H1 (cell line): ENCODE measurements around the gene MEIOSIN. TPM values are rescaled to one million over a fixed set of nuclear protein-coding genes. Genes with fewer than 3 reads are reported as not detected.

Experiments
- CTCF ChIA-PET: fragments of 300-600 bp; sonication (Branson Sonifier 250); formaldehyde crosslinking; loops from one replicate; lab custom pipeline; 2021; ENCODE audit not compliant: partially characterized antibody; lab: Charles Lee
- POLR2A ChIA-PET: fragments of 300-600 bp; sonication (Branson Sonifier 250); formaldehyde crosslinking; loops from one replicate; lab custom pipeline; 2021; ENCODE audit warnings: inconsistent platforms; ENCODE audit not compliant: partially characterized antibody; lab: Charles Lee
- DNase-seq, 2 experiments: peaks; one replicate each; pipeline versions ENCODE4 v3.0.0 to v3.0.0-alpha.2; 2010 to 2022; ENCODE audit warnings: low spot score in 2 of 2, low read depth in 1 of 2, mixed read lengths in 1 of 2
- FAIRE-seq: peaks from 2 replicates; lab custom pipeline; 2011; peaks lifted over from hg19 to GRCh38; lab: Jason Lieb, UNC
- H2AFZ ChIP-seq: 2 replicates; pipeline ENCODE4 v1.8.1; 2012; ENCODE audit warnings: low read length, inconsistent platforms
- H2AK5ac ChIP-seq: 2 replicates; pipeline ENCODE4 v1.6.1; 2013; ENCODE audit warnings: low read depth, low read length
- H2BK120ac ChIP-seq: replicated peaks from 2 replicates; pipeline ENCODE3; 2013; ENCODE audit warnings: low read depth, low read length, inconsistent platforms
- H2BK12ac ChIP-seq: 2 replicates; pipeline ENCODE4 v1.6.1; 2013; ENCODE audit warnings: low read depth, low read length
- H2BK15ac ChIP-seq: 2 replicates; pipeline ENCODE4 v1.6.1; 2013; ENCODE audit warnings: low read length
- H2BK20ac ChIP-seq: 2 replicates; pipeline ENCODE4 v1.6.1; 2013; ENCODE audit warnings: low read length
- H2BK5ac ChIP-seq: 2 replicates; pipeline ENCODE4 v1.6.1; 2013; ENCODE audit warnings: low read depth, low read length
- H3K14ac ChIP-seq: 2 replicates; pipeline ENCODE4 v1.6.1; 2013; ENCODE audit warnings: inconsistent platforms; ENCODE audit not compliant: insufficient read length
- H3K18ac ChIP-seq: 2 replicates; pipeline ENCODE4 v1.6.1; 2013; ENCODE audit warnings: low read length; ENCODE audit errors: extremely low read depth
- H3K23ac ChIP-seq: 2 replicates; pipeline ENCODE4 v1.6.1; 2013; ENCODE audit warnings: inconsistent platforms; ENCODE audit not compliant: insufficient read length
- H3K23me2 ChIP-seq: 2 replicates; pipeline ENCODE4 v1.6.1; 2013; ENCODE audit warnings: low read depth, low read length
- H3K27ac ChIP-seq: 2 replicates; pipeline ENCODE4 v1.6.1; 2011; ENCODE audit warnings: low read depth, low read length, inconsistent platforms
- H3K27me3 ChIP-seq, 4 experiments: replicated peaks in 1 of 4; 1 replicate in 1 of 4; 2 replicates in 3 of 4; pipeline versions ENCODE4 v1.6.1 to v1.8.1; 2011 to 2013; ENCODE audit warnings: low read length in 3 of 4, mild to moderate bottlenecking in 3 of 4, inconsistent platforms in 2 of 4, mixed read lengths in 2 of 4, moderate library complexity in 1 of 4; ENCODE audit not compliant: control insufficient read depth in 3 of 4, insufficient read depth in 3 of 4; ENCODE audit errors: extremely low read depth in 1 of 4
- H3K36me3 ChIP-seq, 4 experiments: 2 replicates each; pipeline versions ENCODE4 v1.6.1 to v1.8.1; 2011 to 2013; ENCODE audit warnings: mild to moderate bottlenecking in 4 of 4, low read length in 3 of 4, moderate library complexity in 2 of 4, control low read depth in 1 of 4, inconsistent platforms in 1 of 4; ENCODE audit not compliant: insufficient read depth in 4 of 4, control insufficient read depth in 2 of 4
- H3K4ac ChIP-seq: replicated peaks from 2 replicates; pipeline ENCODE3; 2013; ENCODE audit warnings: low read length, low read depth, mixed read lengths, inconsistent platforms; ENCODE audit not compliant: insufficient read length
- H3K4me1 ChIP-seq, 4 experiments: replicated peaks in 1 of 4; 1 replicate in 1 of 4; 2 replicates in 3 of 4; pipeline versions ENCODE4 v1.6.1 to v1.8.1; 2011 to 2013; ENCODE audit warnings: low read length in 3 of 4, inconsistent platforms in 2 of 4, mixed read lengths in 1 of 4; ENCODE audit not compliant: insufficient read depth in 4 of 4, control insufficient read depth in 3 of 4
- H3K4me2 ChIP-seq, 2 experiments: 2 replicates each; pipeline versions ENCODE4 v1.6.1 to v1.8.1; 2011 to 2013; ENCODE audit warnings: low read depth in 2 of 2, low read length in 2 of 2, control low read depth in 1 of 2, inconsistent platforms in 1 of 2, mild to moderate bottlenecking in 1 of 2; ENCODE audit not compliant: insufficient read depth in 1 of 2
- H3K4me3 ChIP-seq, 4 experiments: fragments of 200-600, 300-600 bp in 1 of 4; sonication (generic), shearing (Covaris generic), sonication (Bioruptor Twin) in 1 of 4; 2 replicates each; pipeline versions ENCODE4 v1.5.1 to v1.8.1; 2011 to 2016; ENCODE audit warnings: low read length in 4 of 4, low read depth in 3 of 4, control low read depth in 2 of 4, inconsistent platforms in 2 of 4, mild to moderate bottlenecking in 2 of 4, mixed read lengths in 1 of 4, moderate library complexity in 1 of 4; ENCODE audit not compliant: insufficient read depth in 2 of 4; ENCODE audit errors: extremely low read depth in 1 of 4
- H3K56ac ChIP-seq: replicated peaks from 2 replicates; pipeline ENCODE3; 2013; ENCODE audit warnings: low read depth, mild to moderate bottlenecking, mixed read lengths, low read length, inconsistent platforms; ENCODE audit not compliant: insufficient read length
- H3K79me1 ChIP-seq: 2 replicates; pipeline ENCODE4 v1.6.1; 2013; ENCODE audit warnings: low read depth, low read length, control low read depth
- H3K79me2 ChIP-seq, 2 experiments: 2 replicates each; pipeline versions ENCODE4 v1.6.1 to v1.8.1; 2012 to 2013; ENCODE audit warnings: low read length in 2 of 2, mild to moderate bottlenecking in 2 of 2, inconsistent platforms in 1 of 2; ENCODE audit not compliant: insufficient read depth in 2 of 2, control insufficient read depth in 1 of 2
- H3K9ac ChIP-seq, 4 experiments: replicated peaks in 1 of 4; 1 replicate in 1 of 4; 2 replicates in 3 of 4; pipeline versions ENCODE4 v1.6.1 to v1.8.1; 2011 to 2013; ENCODE audit warnings: low read depth in 3 of 4, low read length in 3 of 4, control low read depth in 2 of 4, mild to moderate bottlenecking in 2 of 4, moderate library complexity in 2 of 4, inconsistent platforms in 1 of 4; ENCODE audit errors: extremely low read depth in 1 of 4
- H3K9me3 ChIP-seq, 2 experiments: 2 replicates each; pipeline versions ENCODE4 v1.6.1 to v1.8.1; 2012 to 2013; ENCODE audit warnings: mild to moderate bottlenecking in 2 of 2, moderate library complexity in 2 of 2, control low read depth in 1 of 2, inconsistent platforms in 1 of 2, low read depth in 1 of 2, low read length in 1 of 2, mixed read lengths in 1 of 2; ENCODE audit not compliant: insufficient read depth in 2 of 2
- H4K20me1 ChIP-seq, 2 experiments: replicated peaks in 1 of 2; 2 replicates each; pipeline versions ENCODE3 to v1.8.1; 2011 to 2013; ENCODE audit warnings: inconsistent platforms in 2 of 2, low read length in 2 of 2, mild to moderate bottlenecking in 1 of 2; ENCODE audit not compliant: insufficient read depth in 2 of 2, control insufficient read depth in 1 of 2
- H4K5ac ChIP-seq: 2 replicates; pipeline ENCODE4 v1.6.1; 2013; ENCODE audit warnings: low read length, low read depth, mixed read lengths, inconsistent platforms; ENCODE audit not compliant: insufficient read length
- H4K8ac ChIP-seq: 2 replicates; pipeline ENCODE4 v1.8.0; 2013; ENCODE audit warnings: mild to moderate bottlenecking, moderate library complexity, low read length, inconsistent platforms; ENCODE audit not compliant: insufficient read depth; ENCODE audit errors: extremely low read depth
- H4K91ac ChIP-seq: replicated peaks from 2 replicates; pipeline ENCODE3; 2013; ENCODE audit warnings: low read length, mixed read lengths, inconsistent platforms; ENCODE audit not compliant: insufficient read length
- ASH2L ChIP-seq: fragments of 200-600, 300-600 bp; sonication (generic); IDR thresholded peaks from one replicate; pipeline ENCODE4 v1.7.1; 2017; ENCODE audit warnings: low read length
- MAX ChIP-seq: IDR thresholded peaks from 2 replicates; pipeline ENCODE4 v1.6.1; 2012; ENCODE audit warnings: inconsistent platforms
- POLR2A ChIP-seq, 2 experiments: IDR thresholded peaks; 1 replicate in 1 of 2; 2 replicates in 1 of 2; pipeline ENCODE4 v1.6.1; 2011; ENCODE audit warnings: low read depth in 2 of 2, low read length in 2 of 2, mild to moderate bottlenecking in 2 of 2; ENCODE audit errors: control extremely low read depth in 1 of 2
- POLR2AphosphoS5 ChIP-seq: IDR thresholded peaks from 2 replicates; pipeline ENCODE4 v1.6.1; 2011; ENCODE audit warnings: low read depth, low read length
- SIRT6 ChIP-seq: IDR thresholded peaks from one replicate; pipeline ENCODE4 v1.7.1; 2012; ENCODE audit warnings: low read length, inconsistent platforms
- TAF7 ChIP-seq: optimal IDR thresholded peaks from 2 replicates; pipeline ENCODE3; 2011; ENCODE audit warnings: low read depth, mild to moderate bottlenecking, inconsistent platforms, low read length, moderate library complexity, borderline replicate concordance
- TBP ChIP-seq: IDR thresholded peaks from 2 replicates; pipeline ENCODE4 v1.6.1; 2011; ENCODE audit warnings: low read depth, low read length, improper control_type of control experiment
- WGBS, 2 experiments: shearing (Covaris generic) in 1 of 2; methylation state at CpG; one replicate each; pipeline versions ENCODE4 v1.1.6 to v1.1.7; 2013 to 2015; ENCODE audit warnings: low lambda C conversion rate in 2 of 2, mixed read lengths in 2 of 2, inconsistent platforms in 1 of 2, low coverage in 1 of 2, missing lambda C conversion rate in 1 of 2; ENCODE audit not compliant: insufficient replicate concordance in 2 of 2, insufficient coverage in 1 of 2, insufficient read length in 1 of 2; ENCODE audit errors: extremely low coverage in 1 of 2, missing lambda C conversion rate in 1 of 2; 5-methylcytosine and 5-hydroxymethylcytosine counted together
- polyA plus RNA-seq, 7 experiments: library from polyadenylated mRNA; depleted of rRNA in 3 of 7; stranded (reverse) in 5 of 7; unstranded in 2 of 7; fragments of >200 nt in 5 of 7; fragments of 200-250 nt in 2 of 7; gene quantifications; 1 replicate in 5 of 7; 2 replicates in 1 of 7; 4 replicates in 1 of 7; pipeline versions ENCODE4 v1.2.1 to v1.2.3, GENCODE V29; 2011 to 2013; ENCODE audit warnings: missing spikeins in 2 of 7, mixed read lengths in 2 of 7
- total RNA-seq: library from RNA; stranded (reverse); fragmentation: NEBNext Ultra II Directional; extraction: Animal tissue kit (Norgen Biotek cat#: 25700); gene quantifications from 2 replicates; pipeline ENCODE4 v1.2.1, GENCODE V29; 2021
- TF ChIP-seq, protein P1 (sequence below), 3 experiments: IDR thresholded peaks; 1 replicate in 2 of 3; 2 replicates in 1 of 3; pipeline versions ENCODE4 v1.5.1 to v1.6.1; 2011; ENCODE audit warnings: low read length in 3 of 3, mild to moderate bottlenecking in 3 of 3, inconsistent platforms in 2 of 3, low read depth in 1 of 3, moderate library complexity in 1 of 3; ENCODE audit not compliant: insufficient read depth in 1 of 3; ENCODE audit errors: control extremely low read depth in 1 of 3

Gene MEIOSIN
- total and polyA plus RNA-seq, 2 of the 8 experiments (the other 6 are each of a cell fraction or from before 2014, with no cell fraction given) = 0.11 TPM; not detected in 1

DNA sequence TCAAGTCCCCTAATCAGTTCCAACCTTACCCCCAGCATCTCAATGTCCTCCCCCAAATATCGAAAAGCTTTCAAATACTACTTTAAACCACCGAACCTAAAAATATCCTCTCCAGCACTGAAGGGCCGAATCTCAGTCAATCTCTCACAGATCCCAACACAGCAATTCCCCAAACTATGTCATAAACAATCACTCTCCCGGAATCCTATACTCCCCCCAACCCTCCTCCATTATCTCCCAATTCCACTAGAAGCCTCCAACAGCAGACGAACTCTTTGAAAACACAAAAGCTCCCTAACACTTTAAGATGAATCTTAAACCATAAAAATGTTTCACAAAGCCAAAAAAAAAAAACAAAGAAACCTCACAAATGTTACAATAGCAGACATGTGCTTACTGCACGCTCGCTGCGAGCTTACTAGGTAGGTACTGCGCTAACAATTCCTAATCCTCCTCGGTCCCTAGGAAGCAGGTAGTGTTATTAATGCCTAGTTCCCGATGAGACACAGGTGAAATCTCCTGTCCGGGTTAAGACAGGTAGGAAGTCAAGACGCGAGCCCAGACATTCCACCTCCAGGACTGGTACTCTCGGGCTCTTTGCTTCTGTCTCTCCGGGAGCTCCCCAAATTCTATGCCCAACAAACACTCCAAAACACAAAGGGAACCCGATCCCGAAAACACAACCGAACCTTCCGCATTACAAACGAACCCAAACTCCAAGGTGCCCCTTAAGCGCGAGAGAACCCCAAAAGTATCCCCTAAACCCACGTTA lies 16.7 kb upstream of the MEIOSIN start:
- Histone ChIP-seq H3K4me3 (peak overlapping the region; percentile 83 to 92 (median 88)), H3K79me2 (peaks cover 8 to 44% of the 10 kb centered on the region in 2 experiments), H3K4me2 (peak overlapping the region; percentile 94 to 100), H3K9me3 (no peaks in the 10 kb centered on the region), H3K23ac (no peak overlapping the region), H3K9ac (peak overlapping the region; percentile 95 to 98 (median 97)), H3K56ac (peak overlapping the region; percentile 84), H3K27ac (peak overlapping the region; percentile 96), H3K27me3 (no peaks in the 10 kb centered on the region), H3K14ac (no peak overlapping the region), H3K79me1 (peaks cover 8% of the 10 kb centered on the region), H2AK5ac (peak overlapping the region; percentile 95), H2AFZ (no peak overlapping the region), H3K36me3 (peaks cover 0 to 21% (median 11%) of the 10 kb centered on the region in 4 experiments; a peak in 5 of 8 replicates), H3K18ac (peak overlapping the region; percentile 10; the same call in 1 of the 2 replicates), H3K4me1 (peaks cover 0 to 13% (median 10%) of the 10 kb centered on the region in 4 experiments; a peak in 6 of 7 replicates), H4K20me1 (peaks cover 5 to 7% of the 10 kb centered on the region in 2 experiments), H2BK12ac (peak overlapping the region; percentile 86), H4K91ac (peak overlapping the region; percentile 91), H2BK5ac (peak overlapping the region; percentile 88), H2BK15ac (peak overlapping the region; percentile 34; the same call in 1 of the 2 replicates), H4K8ac (peak overlapping the region; percentile 75; the same call in 1 of the 2 replicates), H2BK20ac (no peak overlapping the region), H4K5ac (peak overlapping the region; percentile 90), H3K4ac (peak overlapping the region; percentile 99), H3K23me2 (peaks cover 13% of the 10 kb centered on the region), H2BK120ac (peak overlapping the region; percentile 85)
- CTCF ChIA-PET = interaction anchor here (0.6 to 2.2 kb wide), 14 partner anchors 14 to 912 kb away, joined by 3 to 11 read pairs (median 4); partner anchors contain the start of genes FBXO46, QPCTL and SIX5
- POLR2A ChIA-PET = interaction anchor here (0.6 to 20.0 kb wide), 31 partner anchors 10 to 455 kb away, joined by 3 to 284 read pairs (median 4); partner anchors contain the start of genes DMPK, FBXO46, GIPR and MEIOSIN
- 10% methylated on average over 24 of the region's 24 CpGs; no CpG with 5 or more reads in 1 of the 2 experiments for WGBS, 2 experiments
- DNase-seq (no peak), FAIRE-seq (peak; percentile 55)
- peak; percentile 41; the same call in 1 of the 2 replicates for TF ChIP-seq POLR2AphosphoS5
- TF ChIP-seq MAX = peak; percentile 35; the same call in 1 of the 2 replicates
- TF ChIP-seq, protein P1, sequence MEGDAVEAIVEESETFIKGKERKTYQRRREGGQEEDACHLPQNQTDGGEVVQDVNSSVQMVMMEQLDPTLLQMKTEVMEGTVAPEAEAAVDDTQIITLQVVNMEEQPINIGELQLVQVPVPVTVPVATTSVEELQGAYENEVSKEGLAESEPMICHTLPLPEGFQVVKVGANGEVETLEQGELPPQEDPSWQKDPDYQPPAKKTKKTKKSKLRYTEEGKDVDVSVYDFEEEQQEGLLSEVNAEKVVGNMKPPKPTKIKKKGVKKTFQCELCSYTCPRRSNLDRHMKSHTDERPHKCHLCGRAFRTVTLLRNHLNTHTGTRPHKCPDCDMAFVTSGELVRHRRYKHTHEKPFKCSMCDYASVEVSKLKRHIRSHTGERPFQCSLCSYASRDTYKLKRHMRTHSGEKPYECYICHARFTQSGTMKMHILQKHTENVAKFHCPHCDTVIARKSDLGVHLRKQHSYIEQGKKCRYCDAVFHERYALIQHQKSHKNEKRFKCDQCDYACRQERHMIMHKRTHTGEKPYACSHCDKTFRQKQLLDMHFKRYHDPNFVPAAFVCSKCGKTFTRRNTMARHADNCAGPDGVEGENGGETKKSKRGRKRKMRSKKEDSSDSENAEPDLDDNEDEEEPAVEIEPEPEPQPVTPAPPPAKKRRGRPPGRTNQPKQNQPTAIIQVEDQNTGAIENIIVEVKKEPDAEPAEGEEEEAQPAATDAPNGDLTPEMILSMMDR (IDR thresholded peaks at IDR 0.05; ENCODE audit: control extremely low read depth in 1 of 3, insufficient read depth in 1 of 3, low read depth in 1 of 3, low read length in 3 of 3) = peak in 1 of 3 experiments; percentile 9; a peak in 1 of 4 replicates
- TF ChIP-seq POLR2A (IDR thresholded peaks at IDR 0.05; ENCODE audit: control extremely low read depth in 1 of 2, low read depth in 2 of 2, low read length in 2 of 2) = peak in 1 of 2 experiments; percentile 14; a peak in 2 of 3 replicates
- TF ChIP-seq TAF7 = peak; percentile 69
- peak; percentile 16 for TF ChIP-seq ASH2L
- TF ChIP-seq SIRT6 = no peak
- peak; percentile 13; the same call in 1 of the 2 replicates for TF ChIP-seq TBP
